WERI-Rb-1 (cell line): Measurements from ENCODE around the gene PRKAR2B.
"Not testable (repeated sequence)": the region's sequence is repeated elsewhere in the genome, so short reads cannot be mapped to it uniquely, and the experiment has no call there.

Source experiments
- DNase-seq: peaks from one replicate; pipeline ENCODE4 v3.0.0-alpha.2; 2020
- H3K27ac ChIP-seq: fragments of 250-450 bp; sonication (Bioruptor Pico); 2 replicates; pipeline ENCODE4 v1.5.1; 2020; ENCODE audit warnings: mild to moderate bottlenecking, moderate library complexity
- H3K27me3 ChIP-seq: fragments of 250-450 bp; sonication (Bioruptor Pico); 2 replicates; pipeline ENCODE4 v1.5.1; 2021; ENCODE audit warnings: mild to moderate bottlenecking, low read depth, moderate library complexity; ENCODE audit not compliant: insufficient read depth, severe bottlenecking
- H3K36me3 ChIP-seq: fragments of 250-450 bp; sonication (Bioruptor Pico); 2 replicates; pipeline ENCODE4 v1.5.1; 2020; ENCODE audit warnings: mild to moderate bottlenecking, moderate library complexity
- H3K4me3 ChIP-seq: 2 replicates; pipeline ENCODE4 v1.5.1; 2011; ENCODE audit warnings: low read depth, mild to moderate bottlenecking, control low read depth, low read length
- H3K9me3 ChIP-seq: fragments of 250-450 bp; sonication (Bioruptor Pico); 2 replicates; pipeline ENCODE4 v1.5.1; 2021; ENCODE audit warnings: mild to moderate bottlenecking, moderate library complexity; ENCODE audit not compliant: severe bottlenecking
- CTCF ChIP-seq: IDR thresholded peaks from 2 replicates; pipeline ENCODE4 v1.5.1; 2011; ENCODE audit warnings: low read depth, mild to moderate bottlenecking, control low read depth, inconsistent platforms, low read length

The PRKAR2B gene

GRCh38 chr7:107035446-107035845 is 9.1 kb upstream of the PRKAR2B start:
- no peaks in the 10 kb centered on the region for H3K27me3 ChIP-seq
- no peaks in the 10 kb centered on the region for H3K36me3 ChIP-seq
- no peak for DNase-seq
- peaks cover 6% of the 10 kb centered on the region for H3K9me3 ChIP-seq
- H3K4me3 ChIP-seq, result no peak overlapping the region
- no peak for TF ChIP-seq CTCF
- H3K27ac ChIP-seq, result peak overlapping the region; percentile 48

GRCh38 chr7:107036535-107036934 is 8.0 kb upstream of the PRKAR2B start:
- Histone ChIP-seq H3K4me3 (no peak overlapping the region), H3K36me3 (no peaks in the 10 kb centered on the region), H3K27ac (no peak overlapping the region), H3K9me3 (peaks cover 6% of the 10 kb centered on the region), H3K27me3 (no peaks in the 10 kb centered on the region)
- no peak for DNase-seq
- TF ChIP-seq CTCF, result no peak

GRCh38 chr7:107037717-107038603 is 6.5 kb upstream of the PRKAR2B start:
- no peak for TF ChIP-seq CTCF
- Histone ChIP-seq H3K9me3 (peaks cover 6% of the 10 kb centered on the region), H3K36me3 (no peaks in the 10 kb centered on the region), H3K27ac (no peak overlapping the region), H3K27me3 (no peaks in the 10 kb centered on the region), H3K4me3 (no peak overlapping the region)
- DNase-seq, result no peak

- DNase-seq, result no peak
- H3K27ac ChIP-seq, result no peak overlapping the region
- TF ChIP-seq CTCF, result no peak
- no peaks in the 10 kb centered on the region for H3K27me3 ChIP-seq
- H3K36me3 ChIP-seq, result no peaks in the 10 kb centered on the region
- H3K4me3 ChIP-seq, result no peak overlapping the region
- H3K9me3 ChIP-seq, result peaks cover 6% of the 10 kb centered on the region
These were observed 5.2 kb upstream of the PRKAR2B start for GRCh38 chr7:107039199-107039900.

- no peak for TF ChIP-seq CTCF
- peaks cover 6% of the 10 kb centered on the region for H3K9me3 ChIP-seq
- H3K27ac ChIP-seq, result no peak overlapping the region
- H3K36me3 ChIP-seq, result no peaks in the 10 kb centered on the region
- DNase-seq, result no peak
- H3K4me3 ChIP-seq, result no peak overlapping the region
- H3K27me3 ChIP-seq, result no peaks in the 10 kb centered on the region
These were observed 3.4 kb upstream of the PRKAR2B start for GRCh38 chr7:107041097-107041496.

- H3K36me3 ChIP-seq, DNase-seq, H3K27me3 ChIP-seq, H3K27ac ChIP-seq, H3K9me3 ChIP-seq, H3K4me3 ChIP-seq: not testable (repeated sequence)
These were observed 2.7 kb upstream of the PRKAR2B start for GRCh38 chr7:107041764-107042163.

GRCh38 chr7:107042326-107042910 is 2.1 kb upstream of the PRKAR2B start:
- DNase-seq, H3K9me3 ChIP-seq: not testable (repeated sequence)

More at GRCh38 chr7:107042326-107042910, 2.1 kb upstream of the PRKAR2B start:
- not testable (repeated sequence) for H3K4me3 ChIP-seq, H3K36me3 ChIP-seq, H3K27ac ChIP-seq, H3K27me3 ChIP-seq
